BLaER1 (cell line): ENCODE data around the gene MMP14.

Experiments
- H3K27ac ChIP-seq: shearing (Covaris generic); formaldehyde crosslinking; 2 replicates; pipeline ENCODE4 v1.8.1; 2022
- H3K27me3 ChIP-seq: shearing (Covaris generic); formaldehyde crosslinking; 2 replicates; pipeline ENCODE4 v1.8.1; 2022
- H3K36me3 ChIP-seq: shearing (Covaris generic); formaldehyde crosslinking; 2 replicates; pipeline ENCODE4 v1.8.1; 2022
- H3K4me1 ChIP-seq: shearing (Covaris generic); formaldehyde crosslinking; 2 replicates; pipeline ENCODE4 v1.8.1; 2022
- H3K4me2 ChIP-seq: shearing (Covaris generic); formaldehyde crosslinking; 2 replicates; pipeline ENCODE4 v1.8.1; 2022
- H3K4me3 ChIP-seq: shearing (Covaris generic); formaldehyde crosslinking; 2 replicates; pipeline ENCODE4 v1.8.1; 2022
- H3K9ac ChIP-seq: shearing (Covaris generic); formaldehyde crosslinking; 2 replicates; pipeline ENCODE4 v1.8.1; 2022
- H3K9me3 ChIP-seq: shearing (Covaris generic); formaldehyde crosslinking; 2 replicates; pipeline ENCODE4 v1.8.1; 2022
- H4K20me1 ChIP-seq: shearing (Covaris generic); formaldehyde crosslinking; 2 replicates; pipeline ENCODE4 v1.8.1; 2022
- Cebpa-rat ChIP-seq: shearing (Covaris generic); IDR thresholded peaks from 2 replicates; pipeline ENCODE4 v1.8.1; 2022

MMP14 gene

GRCh38 chr14:22839159-22839779 lies 2.9 kb downstream of the MMP14 start:
- no peak for TF ChIP-seq Cebpa-rat
- no peak overlapping the region for H3K4me3 ChIP-seq
- no peak overlapping the region for H3K9ac ChIP-seq
- peaks cover 17% of the 10 kb centered on the region for H3K36me3 ChIP-seq
- no peak overlapping the region for H3K27ac ChIP-seq
- peaks cover 39% of the 10 kb centered on the region for H3K4me1 ChIP-seq
- H3K4me2 ChIP-seq = peak overlapping the region; percentile 74
- peaks cover 33% of the 10 kb centered on the region for H4K20me1 ChIP-seq
- H3K27me3 ChIP-seq = peaks cover 55% of the 10 kb centered on the region
- H3K9me3 ChIP-seq = no peaks in the 10 kb centered on the region

- H3K9ac ChIP-seq = no peak overlapping the region
- peaks cover 34% of the 10 kb centered on the region for H3K27me3 ChIP-seq
- peaks cover 12% of the 10 kb centered on the region; the same call in 1 of the 2 replicates for H4K20me1 ChIP-seq
- H3K4me3 ChIP-seq = no peak overlapping the region
- H3K4me2 ChIP-seq = no peak overlapping the region
- H3K9me3 ChIP-seq = no peaks in the 10 kb centered on the region
- TF ChIP-seq Cebpa-rat = no peak
- H3K27ac ChIP-seq = no peak overlapping the region
- H3K36me3 ChIP-seq = no peaks in the 10 kb centered on the region
- H3K4me1 ChIP-seq = peaks cover 48% of the 10 kb centered on the region
Measured at GRCh38 chr14:22841311-22841710, 4.9 kb downstream of the MMP14 start.

GRCh38 chr14:22841769-22842168 lies 5.4 kb downstream of the MMP14 start:
- Histone ChIP-seq H3K27ac (no peak overlapping the region), H3K36me3 (no peaks in the 10 kb centered on the region), H3K9ac (no peak overlapping the region), H3K27me3 (peaks cover 30% of the 10 kb centered on the region), H3K9me3 (no peaks in the 10 kb centered on the region), H4K20me1 (peaks cover 8% of the 10 kb centered on the region; the same call in 1 of the 2 replicates), H3K4me2 (no peak overlapping the region), H3K4me3 (no peak overlapping the region), H3K4me1 (peaks cover 48% of the 10 kb centered on the region)
- TF ChIP-seq Cebpa-rat = no peak

- H3K4me3 ChIP-seq = no peak overlapping the region
- no peak overlapping the region for H3K27ac ChIP-seq
- H3K36me3 ChIP-seq = no peaks in the 10 kb centered on the region
- no peak overlapping the region for H3K9ac ChIP-seq
- no peak overlapping the region for H3K4me2 ChIP-seq
- H4K20me1 ChIP-seq = peaks cover 2% of the 10 kb centered on the region; the same call in 1 of the 2 replicates
- H3K4me1 ChIP-seq = peaks cover 44% of the 10 kb centered on the region
- TF ChIP-seq Cebpa-rat = no peak
- no peaks in the 10 kb centered on the region for H3K9me3 ChIP-seq
- H3K27me3 ChIP-seq = peaks cover 23% of the 10 kb centered on the region
Measured at GRCh38 chr14:22842211-22843122, 6.1 kb downstream of the MMP14 start.

- no peaks in the 10 kb centered on the region for H3K9me3 ChIP-seq
- H3K27me3 ChIP-seq = peaks cover 14% of the 10 kb centered on the region
- no peaks in the 10 kb centered on the region for H4K20me1 ChIP-seq
- no peak overlapping the region for H3K4me3 ChIP-seq
- H3K9ac ChIP-seq = no peak overlapping the region
- TF ChIP-seq Cebpa-rat = no peak
- H3K27ac ChIP-seq = no peak overlapping the region
- H3K4me1 ChIP-seq = peaks cover 43% of the 10 kb centered on the region
- no peak overlapping the region for H3K4me2 ChIP-seq
- H3K36me3 ChIP-seq = no peaks in the 10 kb centered on the region
Measured at GRCh38 chr14:22843123-22843925, 6.9 kb downstream of the MMP14 start.

- no peaks in the 10 kb centered on the region for H4K20me1 ChIP-seq
- peaks cover 3% of the 10 kb centered on the region; the same call in 1 of the 2 replicates for H3K27me3 ChIP-seq
- no peak for TF ChIP-seq Cebpa-rat
- H3K27ac ChIP-seq = no peak overlapping the region
- H3K9ac ChIP-seq = no peak overlapping the region
- H3K4me2 ChIP-seq = peak overlapping the region; percentile 36
- no peaks in the 10 kb centered on the region for H3K36me3 ChIP-seq
- H3K4me1 ChIP-seq = peaks cover 40% of the 10 kb centered on the region
- H3K9me3 ChIP-seq = no peaks in the 10 kb centered on the region
- no peak overlapping the region for H3K4me3 ChIP-seq
Measured at GRCh38 chr14:22844221-22845102, 8.1 kb downstream of the MMP14 start.

- no peak overlapping the region for H3K4me3 ChIP-seq
- H3K36me3 ChIP-seq = no peaks in the 10 kb centered on the region
- peaks cover 39% of the 10 kb centered on the region for H3K4me1 ChIP-seq
Measured at GRCh38 chr14:22845103-22845394, 8.7 kb downstream of the MMP14 start.

GRCh38 chr14:22845821-22846625 lies 9.6 kb downstream of the MMP14 start:
- Histone ChIP-seq H3K9ac (0 out of 2 replicates have a peak overlapping the region, but pooled peaks have one; percentile 10), H3K4me3 (no peak overlapping the region), H3K27ac (no peak overlapping the region), H3K27me3 (no peaks in the 10 kb centered on the region), H3K36me3 (no peaks in the 10 kb centered on the region), H4K20me1 (no peaks in the 10 kb centered on the region), H3K4me1 (peaks cover 42% of the 10 kb centered on the region), H3K9me3 (no peaks in the 10 kb centered on the region), H3K4me2 (peak overlapping the region; percentile 28)
- no peak for TF ChIP-seq Cebpa-rat

More at GRCh38 chr14:22845103-22845394, 8.7 kb downstream of the MMP14 start:
- Histone ChIP-seq H3K9me3 (no peaks in the 10 kb centered on the region), H3K27ac (no peak overlapping the region), H4K20me1 (no peaks in the 10 kb centered on the region), H3K27me3 (no peaks in the 10 kb centered on the region), H3K4me2 (no peak overlapping the region), H3K9ac (no peak overlapping the region)
- no peak for TF ChIP-seq Cebpa-rat
